ENCODE results near the gene ANKRD52. TPM values are rescaled to one million over a fixed set of nuclear protein-coding genes. Genes with fewer than 3 reads are reported as not detected.

The ANKRD52 gene
- total RNA-seq, 2 donors from 2014 or later: 15.2 to 21.0 TPM

GRCh38 chr12:56300644-56301464, 42.7 kb upstream of the ANKRD52 start:
- WGBS, 2 donors: 28 to 31% methylated on average over 17 to 21 of the region's 21 CpGs
- TF ChIP-seq CTCF (IDR thresholded peaks at IDR 0.05) (no peak), POLR2A (IDR thresholded peaks at IDR 0.05) (no peak)
- peak overlapping the region in 1 of 2 donors; percentile 94 for H3K4me3 ChIP-seq
- ATAC-seq: peak; percentile 52
- no peaks in the 10 kb centered on the region for H3K36me3 ChIP-seq (replicated peaks in 1 of 2; ENCODE audit: insufficient read depth in 1 of 2, low read depth in 2 of 2)
- no peak for DNase-seq
- peak overlapping the region; percentile 93 to 97 (median 94) for H3K27ac ChIP-seq
- intact Hi-C loops (cut with DNase I): no loop called here
- H3K9me3 ChIP-seq: no peaks in the 10 kb centered on the region
- H3K27me3 ChIP-seq: no peaks in the 10 kb centered on the region
- peaks cover 37% of the 10 kb centered on the region for H3K4me1 ChIP-seq

- Histone ChIP-seq H3K27me3 (no peaks in the 10 kb centered on the region), H3K9me3 (no peaks in the 10 kb centered on the region), H3K36me3 (replicated peaks in 1 of 2; ENCODE audit: insufficient read depth in 1 of 2, low read depth in 2 of 2) (no peaks in the 10 kb centered on the region), H3K4me3 (peak within 1 kb of the TSS; percentile 83 to 94), H3K4me1 (peaks cover 37% of the 10 kb centered on the region), H3K27ac (peak within 1 kb of the TSS; percentile 93 to 97 (median 94))
- peak; percentile 99 to 100 (median 99) for DNase-seq
- peak; percentile 97 for ATAC-seq
- intact Hi-C loops (cut with DNase I): no loop called here
- 0% methylated on average over 29 to 63 of the region's 63 CpGs for WGBS, 2 donors
- TF ChIP-seq CTCF (IDR thresholded peaks at IDR 0.05) (no peak), POLR2A (IDR thresholded peaks at IDR 0.05) (peak; percentile 77 to 91 (median 91))
These were observed 41.9 kb upstream of the ANKRD52 start, which contains the start of gene CS for GRCh38 chr12:56299853-56300643. Gene CS (minus strand): TSS chr12:56300330. CDS start chr12:56300201, 129 bp downstream.

GRCh38 chr12:56299308-56299852, 41.2 kb upstream of the ANKRD52 start:
- peak overlapping the region; percentile 83 to 97 (median 94) for H3K27ac ChIP-seq
- H3K4me1 ChIP-seq: peaks cover 37% of the 10 kb centered on the region
- H3K36me3 ChIP-seq (replicated peaks in 1 of 2; ENCODE audit: insufficient read depth in 1 of 2, low read depth in 2 of 2): no peaks in the 10 kb centered on the region
- H3K9me3 ChIP-seq: no peaks in the 10 kb centered on the region
- intact Hi-C loops (cut with DNase I): no loop called here
- peak; percentile 0 for ATAC-seq
- 0 to 1% methylated on average over 7 to 10 of the region's 10 CpGs for WGBS, 2 donors
- H3K27me3 ChIP-seq: no peaks in the 10 kb centered on the region
- peak overlapping the region; percentile 83 to 94 for H3K4me3 ChIP-seq
- peak in 3 of 4 donors; percentile 27 to 38 (median 33) for DNase-seq
- TF ChIP-seq CTCF (IDR thresholded peaks at IDR 0.05): no peak

- Histone ChIP-seq H3K36me3 (replicated peaks in 1 of 2; ENCODE audit: insufficient read depth in 1 of 2, low read depth in 2 of 2) (no peaks in the 10 kb centered on the region), H3K4me1 (peaks cover 41% of the 10 kb centered on the region), H3K9me3 (no peaks in the 10 kb centered on the region), H3K27ac (peak overlapping the region; percentile 83 to 97 (median 94)), H3K27me3 (no peaks in the 10 kb centered on the region), H3K4me3 (no peak overlapping the region)
- WGBS, 2 donors: 57 to 61% methylated on average over 5 of the region's 5 CpGs
- no peak for ATAC-seq
- TF ChIP-seq POLR2A (IDR thresholded peaks at IDR 0.05) (no peak), CTCF (IDR thresholded peaks at IDR 0.05) (no peak)
- intact Hi-C loops (cut with DNase I): no loop called here
- no peak for DNase-seq
These were observed 40.6 kb upstream of the ANKRD52 start for GRCh38 chr12:56298828-56299227.
